Gastroesophageal sphincter (tissue), 3 donors: ENCODE measurements around the gene DEFB108B.
"Not testable (repeated sequence)": the region's sequence is repeated elsewhere in the genome, so short reads cannot be mapped to it uniquely, and the experiment has no call there.

Experiments
- EP300 ChIP-seq: sonication (generic); formaldehyde crosslinking; IDR thresholded peaks from one replicate; pipeline ENCODE4 v1.6.1; 2017; ENCODE audit warnings: antibody characterized with exemption, mild to moderate bottlenecking
- POLR2A ChIP-seq, 2 donors: fragments of 450-650 bp; IDR thresholded peaks; one replicate each; pipeline ENCODE4 v1.6.1; 2017; ENCODE audit warnings: antibody characterized with exemption in 2 of 2, mild to moderate bottlenecking in 2 of 2, moderate library complexity in 1 of 2
- TF ChIP-seq, protein P1 (sequence below), 4 experiments: fragments of 200-600 bp in 2 of 4; fragments of 450-650 bp in 2 of 4; sonication (generic) in 1 of 4; IDR thresholded peaks; one replicate each; pipeline ENCODE4 v1.5.1; 2017 to 2019; ENCODE audit warnings: antibody characterized with exemption in 4 of 4, mild to moderate bottlenecking in 2 of 4, moderate library complexity in 2 of 4

DNA sequence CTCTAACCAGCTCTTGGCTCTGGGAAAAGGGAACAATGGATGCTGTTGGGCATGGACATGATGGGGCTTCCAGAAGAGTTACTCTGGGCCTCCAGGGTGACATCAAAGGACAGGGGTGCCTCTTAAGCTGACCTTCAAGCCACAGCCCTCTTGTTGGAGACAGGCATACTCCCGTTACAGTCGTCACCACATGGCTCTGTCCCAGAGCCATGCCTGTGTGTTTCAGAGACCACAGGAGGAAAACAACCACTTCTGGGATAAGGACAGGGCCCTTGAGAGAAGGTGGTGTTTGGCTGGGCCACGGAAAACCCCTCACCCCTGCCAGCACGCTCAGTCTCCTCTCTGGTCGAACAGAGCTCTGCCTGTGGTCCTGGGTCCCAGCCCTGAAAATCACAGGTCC lies 37.8 kb upstream of the DEFB108B start:
- TF ChIP-seq EP300; POLR2A (IDR thresholded peaks at IDR 0.05): not testable (repeated sequence)
- TF ChIP-seq, protein P1, sequence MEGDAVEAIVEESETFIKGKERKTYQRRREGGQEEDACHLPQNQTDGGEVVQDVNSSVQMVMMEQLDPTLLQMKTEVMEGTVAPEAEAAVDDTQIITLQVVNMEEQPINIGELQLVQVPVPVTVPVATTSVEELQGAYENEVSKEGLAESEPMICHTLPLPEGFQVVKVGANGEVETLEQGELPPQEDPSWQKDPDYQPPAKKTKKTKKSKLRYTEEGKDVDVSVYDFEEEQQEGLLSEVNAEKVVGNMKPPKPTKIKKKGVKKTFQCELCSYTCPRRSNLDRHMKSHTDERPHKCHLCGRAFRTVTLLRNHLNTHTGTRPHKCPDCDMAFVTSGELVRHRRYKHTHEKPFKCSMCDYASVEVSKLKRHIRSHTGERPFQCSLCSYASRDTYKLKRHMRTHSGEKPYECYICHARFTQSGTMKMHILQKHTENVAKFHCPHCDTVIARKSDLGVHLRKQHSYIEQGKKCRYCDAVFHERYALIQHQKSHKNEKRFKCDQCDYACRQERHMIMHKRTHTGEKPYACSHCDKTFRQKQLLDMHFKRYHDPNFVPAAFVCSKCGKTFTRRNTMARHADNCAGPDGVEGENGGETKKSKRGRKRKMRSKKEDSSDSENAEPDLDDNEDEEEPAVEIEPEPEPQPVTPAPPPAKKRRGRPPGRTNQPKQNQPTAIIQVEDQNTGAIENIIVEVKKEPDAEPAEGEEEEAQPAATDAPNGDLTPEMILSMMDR (IDR thresholded peaks at IDR 0.05) = not testable (repeated sequence)
